CD4-positive, alpha-beta T cell treated with Interferon alpha-2 for 1 hour (primary cell): ENCODE data around the gene SORCS1.

Experiments
- DNase-seq, 2 donors: peaks; one replicate each; pipeline ENCODE4 v3.0.0-alpha.2; 2020 to 2022

Gene SORCS1

DNA sequence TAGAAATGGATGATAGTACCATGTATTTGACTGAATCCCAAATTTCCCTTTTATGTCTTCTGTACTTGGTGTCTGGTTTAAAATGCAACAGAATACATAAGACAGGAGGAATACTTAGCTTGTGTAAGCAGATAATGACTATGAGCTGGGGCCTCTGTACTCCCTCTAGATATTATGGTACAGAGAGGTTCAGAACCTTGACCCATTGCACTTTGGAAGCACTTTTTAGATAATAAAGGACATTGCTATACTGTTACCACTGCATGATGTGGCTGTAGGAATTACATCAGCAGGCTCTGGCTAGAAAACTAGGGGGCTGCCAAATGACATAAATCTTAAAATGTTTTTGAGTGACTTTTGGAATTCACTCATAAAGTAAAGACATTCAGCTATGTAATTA is 526.6 kb downstream of the SORCS1 start:
- no peak for DNase-seq

DNA sequence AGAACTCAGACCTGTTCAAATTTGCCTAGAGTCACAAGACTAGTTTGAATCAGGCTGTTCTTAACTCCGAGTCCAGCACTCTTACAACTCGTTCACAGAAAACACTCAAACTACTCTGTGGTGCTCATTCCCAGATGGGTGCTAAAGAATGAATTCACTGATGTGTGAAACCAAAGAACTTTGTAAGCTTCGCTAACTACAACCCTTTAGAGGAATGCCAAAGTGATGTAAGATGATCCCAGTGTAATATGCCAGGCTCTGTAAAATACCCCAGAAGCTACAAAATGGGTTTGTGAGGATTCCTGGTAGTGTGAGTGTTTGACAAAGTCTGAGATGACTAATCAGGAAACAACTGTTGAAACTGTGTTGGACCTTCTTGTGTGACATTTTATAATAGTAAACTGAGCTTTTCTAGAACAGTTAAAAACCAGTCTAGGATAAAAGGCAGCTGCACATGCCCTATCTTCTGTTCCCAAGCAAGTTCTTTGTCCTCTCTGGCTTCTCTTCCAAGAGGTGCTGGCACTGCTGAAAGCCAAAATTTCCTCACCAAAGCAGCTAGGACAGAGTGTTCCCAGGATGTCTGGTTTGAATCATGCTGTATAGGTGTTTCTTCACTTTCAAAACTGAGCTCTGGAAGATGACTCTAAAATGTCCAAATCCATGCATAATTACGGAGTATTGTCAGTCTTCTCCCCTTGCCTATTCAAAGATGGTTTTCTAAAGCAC is 527.6 kb downstream of the SORCS1 start:
- DNase-seq: no peak

DNA sequence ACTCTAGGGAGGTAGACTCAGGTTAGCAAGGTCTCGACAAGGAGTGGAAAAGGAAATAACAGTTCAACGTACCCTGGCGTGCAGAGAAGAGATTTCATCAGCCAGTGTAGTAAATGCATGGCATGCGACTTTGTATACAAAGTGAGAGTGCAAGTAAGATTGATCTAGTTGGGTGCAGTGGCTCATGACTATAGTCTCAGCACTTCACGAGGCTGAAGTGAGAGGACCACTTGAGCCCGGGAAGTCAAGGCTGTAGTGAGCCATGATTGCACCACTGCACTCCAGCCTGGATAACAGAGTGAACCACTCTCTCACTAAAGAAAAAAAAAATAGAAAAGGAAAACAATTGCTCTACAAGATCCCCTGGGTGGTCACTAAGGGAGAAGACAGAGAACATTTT is 528.6 kb downstream of the SORCS1 start:
- no peak for DNase-seq

DNA sequence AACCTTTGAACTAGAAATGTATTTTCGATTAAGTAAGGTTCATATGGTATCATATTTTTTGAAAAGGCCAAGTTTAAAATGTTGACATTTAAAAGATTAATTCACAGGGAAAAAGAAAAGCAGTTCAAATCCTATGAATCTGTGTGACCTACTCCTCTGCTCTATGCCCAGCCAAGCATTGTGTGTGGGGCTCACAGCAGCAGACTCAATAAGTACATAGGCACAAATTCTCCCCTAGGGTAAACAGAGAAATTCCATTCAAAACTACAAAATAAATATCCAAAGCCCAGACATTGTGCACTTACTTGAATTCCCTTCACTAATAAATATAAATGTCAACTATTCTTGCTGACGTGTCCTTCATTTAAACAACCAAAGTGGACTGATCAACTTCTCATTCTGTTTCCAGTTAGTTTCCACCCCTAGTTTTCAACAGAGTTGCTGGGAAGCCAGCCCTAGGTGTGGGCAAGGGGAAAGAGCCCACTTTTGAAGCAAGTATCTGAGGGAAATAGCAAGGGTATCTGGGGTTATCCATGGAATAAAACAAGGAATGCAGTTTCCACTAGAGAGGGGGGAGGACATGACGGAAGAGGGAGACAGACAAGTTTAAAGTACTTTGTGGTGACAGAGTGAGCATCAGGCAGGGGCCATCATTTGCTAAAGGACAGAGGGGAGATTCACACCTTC is 533.3 kb downstream of the SORCS1 start:
- no peak for DNase-seq

DNA sequence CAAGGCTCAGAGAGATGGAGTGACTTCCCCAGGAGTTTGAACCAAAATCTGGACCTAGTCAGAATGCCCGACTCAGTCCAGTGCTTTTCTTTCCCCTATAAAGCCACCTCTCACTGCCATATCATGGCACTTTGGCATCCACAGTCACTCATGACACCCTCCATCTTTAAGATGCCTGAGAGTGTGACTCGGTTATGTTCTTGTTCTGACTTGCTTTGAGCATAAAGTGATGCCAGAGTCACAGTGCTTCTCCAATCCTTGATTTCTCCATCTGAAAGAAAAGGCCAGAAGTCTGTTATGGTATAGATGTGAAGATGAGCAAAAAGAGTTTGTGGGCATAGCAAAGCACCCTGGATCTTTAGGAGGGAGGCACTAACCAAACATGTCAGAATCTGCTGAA is 538.1 kb downstream of the SORCS1 start:
- DNase-seq: no peak

DNA sequence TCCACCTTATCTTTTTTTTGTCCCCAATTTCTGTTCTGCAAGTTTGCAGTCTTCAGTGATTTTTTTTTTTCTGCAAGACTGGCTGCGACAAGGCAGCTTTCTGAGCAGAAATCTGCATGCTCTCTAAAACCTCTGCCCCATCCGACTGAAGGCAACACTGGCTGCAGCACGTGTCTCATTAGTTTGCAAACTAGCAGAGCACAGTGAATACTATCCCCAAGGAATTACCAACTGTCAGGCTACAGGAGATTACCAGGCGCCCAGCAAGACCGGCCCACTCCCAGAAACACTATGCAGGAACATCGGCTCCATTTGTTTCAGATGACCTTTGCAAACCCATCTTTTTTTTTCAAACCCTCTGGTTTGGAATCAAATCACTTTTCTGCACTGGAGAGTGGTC is 538.8 kb downstream of the SORCS1 start:
- DNase-seq: no peak

DNA sequence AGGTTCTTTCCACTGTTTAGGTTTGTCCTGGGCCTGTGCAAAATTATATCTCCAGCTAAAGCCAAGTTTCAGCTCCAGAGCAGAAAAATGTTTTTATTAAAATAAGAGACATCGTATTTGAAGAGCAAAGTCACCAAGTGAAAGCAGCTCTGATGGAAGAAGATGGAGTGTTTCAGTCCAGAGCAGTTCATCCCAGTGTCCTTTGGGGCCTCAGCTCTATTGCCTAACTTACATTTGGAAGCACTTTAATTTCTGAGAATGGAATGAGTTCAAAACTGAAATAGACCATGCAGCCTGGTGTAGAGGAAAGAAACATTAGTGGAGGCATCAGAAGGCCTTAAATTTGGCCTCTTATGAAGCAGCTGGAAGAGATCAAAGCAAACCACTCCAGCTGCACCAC is 545.2 kb downstream of the SORCS1 start:
- DNase-seq: no peak

DNA sequence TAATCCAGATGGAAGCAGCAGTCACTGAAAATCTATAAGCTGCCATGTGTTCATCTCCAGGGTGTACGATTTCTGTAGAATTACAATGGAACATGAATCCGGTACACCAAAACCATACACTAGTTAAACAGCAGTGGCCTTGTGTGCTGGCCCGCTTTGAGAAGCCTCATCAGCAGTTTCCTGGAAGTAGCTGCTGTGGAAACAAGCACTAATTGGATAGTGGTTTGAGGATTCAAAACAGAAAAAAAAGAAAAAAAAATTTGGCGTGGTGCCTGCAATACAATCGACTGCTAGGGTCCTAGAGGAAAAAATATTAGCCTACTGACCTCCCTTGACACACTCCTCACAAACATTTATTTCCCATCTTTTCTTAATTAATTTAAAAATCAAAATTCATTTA is 545.9 kb downstream of the SORCS1 start:
- no peak for DNase-seq

DNA sequence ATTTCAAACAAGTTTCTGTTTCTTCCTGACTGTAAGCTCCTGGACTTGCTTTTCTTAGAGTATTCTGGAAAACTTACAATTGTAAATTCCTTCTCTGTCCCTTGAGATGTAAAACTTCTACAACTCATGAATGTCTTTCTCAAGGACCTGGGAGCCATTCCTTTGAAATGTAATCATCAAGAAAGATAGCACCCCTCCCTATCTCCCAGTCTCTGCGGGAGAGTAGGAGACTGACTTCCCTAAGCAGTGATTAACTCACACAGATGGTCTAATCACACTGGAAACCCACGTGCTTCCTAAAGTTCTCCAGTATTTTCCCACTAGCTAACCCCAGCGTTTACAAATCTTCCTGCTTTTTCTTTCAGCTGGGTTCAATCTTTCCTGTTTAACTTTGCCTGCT is 549.4 kb downstream of the SORCS1 start:
- no peak for DNase-seq

DNA sequence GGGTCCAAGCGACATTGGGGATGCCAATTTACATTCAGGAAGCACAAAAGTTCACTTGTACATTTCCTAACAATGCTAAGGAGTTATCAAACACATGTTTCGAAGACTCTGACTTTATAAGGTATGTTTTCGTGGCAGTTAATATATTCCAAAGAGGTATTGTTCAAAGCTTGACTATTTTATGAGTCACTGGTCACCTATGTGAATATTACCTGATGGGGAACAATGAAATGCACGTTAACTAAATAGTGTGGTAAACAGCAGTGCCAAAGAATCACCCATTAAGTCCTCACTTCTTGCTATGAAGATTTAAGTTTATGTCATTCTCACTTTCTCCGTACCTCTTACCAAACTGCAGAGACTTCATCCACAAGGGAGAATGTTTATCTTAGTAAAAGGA is 550.2 kb downstream of the SORCS1 start:
- no peak for DNase-seq

DNA sequence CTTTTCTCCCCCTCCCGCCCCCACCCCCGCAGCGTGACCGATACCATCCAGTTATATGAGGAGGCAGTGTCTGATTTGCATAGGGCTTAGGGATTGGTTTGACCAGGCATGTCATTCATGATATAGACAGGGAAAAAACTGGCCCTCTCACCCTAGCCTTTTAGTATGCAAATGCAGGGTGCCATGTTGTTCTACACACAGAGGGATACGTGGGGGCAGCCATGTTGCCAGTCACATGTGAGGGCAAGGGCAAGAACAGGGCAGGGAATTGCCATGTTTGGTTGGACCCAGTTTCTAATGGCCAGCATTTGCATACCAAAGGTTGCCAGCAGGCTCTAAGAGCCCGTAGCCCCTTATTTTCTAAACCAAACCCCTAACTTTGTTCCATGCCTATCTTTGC is 552.1 kb downstream of the SORCS1 start:
- no peak for DNase-seq

DNA sequence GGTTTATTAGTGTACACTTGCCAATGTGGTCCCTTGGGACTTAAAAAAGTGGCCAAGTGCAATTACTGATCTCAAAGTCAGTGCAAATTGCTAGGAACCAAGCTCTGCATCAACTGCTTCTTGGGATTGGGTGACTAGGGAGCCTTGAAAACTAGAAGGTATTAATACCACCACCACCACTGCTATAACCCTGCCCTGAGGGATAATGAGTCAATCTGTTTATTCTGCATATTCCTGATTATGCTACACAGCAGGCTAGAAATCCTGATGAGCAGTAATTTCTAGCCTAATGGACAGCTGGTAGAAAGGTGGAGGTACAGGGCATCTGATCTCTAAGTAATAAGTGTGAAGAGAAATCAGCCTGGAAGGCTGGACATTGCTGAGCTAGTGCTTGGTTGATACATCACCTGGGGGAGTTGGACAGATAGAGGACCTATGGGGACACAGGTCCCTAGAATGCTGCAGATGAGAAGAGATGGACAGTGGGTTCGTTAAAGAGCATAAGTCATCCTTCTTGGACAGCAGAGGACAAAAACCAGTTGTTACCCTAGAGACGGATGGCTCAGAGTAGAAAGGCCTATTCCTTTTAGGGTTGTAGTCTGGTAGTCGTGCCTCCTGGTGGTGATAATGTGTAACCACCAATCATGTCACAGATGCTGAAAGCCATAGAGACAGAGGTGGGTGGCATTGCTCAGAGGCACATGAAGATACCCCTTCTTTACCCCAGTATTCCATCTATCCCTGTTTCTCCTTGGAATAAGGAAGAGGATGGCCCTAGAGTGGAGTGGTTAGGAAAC is 554.8 kb downstream of the SORCS1 start:
- no peak for DNase-seq

DNA sequence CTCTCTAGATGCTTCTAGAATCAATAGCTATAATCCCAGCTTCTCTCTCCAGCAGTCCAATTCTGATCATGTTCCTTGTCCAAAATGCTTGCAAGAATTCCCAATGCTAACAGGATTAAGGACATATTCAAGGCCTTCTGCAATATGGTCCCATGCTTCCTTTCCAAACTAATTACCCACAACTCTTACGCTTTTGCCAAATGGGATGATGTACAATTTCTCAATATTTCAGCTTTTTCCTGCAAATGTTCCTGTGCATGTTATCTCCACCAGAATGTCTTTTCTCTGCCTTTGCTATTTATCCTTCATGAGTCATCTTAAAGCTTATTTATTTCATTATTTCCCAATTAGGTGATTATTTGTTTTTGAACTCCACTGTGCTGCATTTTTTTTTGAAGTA is 556.4 kb downstream of the SORCS1 start:
- no peak for DNase-seq

DNA sequence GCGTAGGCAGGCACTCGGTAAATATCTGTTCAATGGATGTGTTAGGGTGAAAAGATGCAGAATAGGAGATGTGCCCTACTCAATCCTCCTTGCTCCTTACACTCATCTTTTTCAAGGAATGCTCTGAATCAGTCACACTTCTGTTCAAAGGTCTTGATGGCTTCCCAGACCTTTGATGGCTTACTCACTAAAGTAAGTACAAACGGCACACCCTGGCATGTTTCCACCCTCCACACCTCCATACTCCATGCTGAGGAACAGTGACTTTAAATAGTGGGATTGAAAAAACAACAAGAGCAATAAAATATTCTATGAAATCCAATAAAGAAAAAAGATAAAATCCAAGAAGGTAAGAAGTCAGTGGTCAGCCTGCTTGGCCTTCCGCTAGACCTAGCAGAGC is 569.2 kb downstream of the SORCS1 start:
- DNase-seq: no peak

DNA sequence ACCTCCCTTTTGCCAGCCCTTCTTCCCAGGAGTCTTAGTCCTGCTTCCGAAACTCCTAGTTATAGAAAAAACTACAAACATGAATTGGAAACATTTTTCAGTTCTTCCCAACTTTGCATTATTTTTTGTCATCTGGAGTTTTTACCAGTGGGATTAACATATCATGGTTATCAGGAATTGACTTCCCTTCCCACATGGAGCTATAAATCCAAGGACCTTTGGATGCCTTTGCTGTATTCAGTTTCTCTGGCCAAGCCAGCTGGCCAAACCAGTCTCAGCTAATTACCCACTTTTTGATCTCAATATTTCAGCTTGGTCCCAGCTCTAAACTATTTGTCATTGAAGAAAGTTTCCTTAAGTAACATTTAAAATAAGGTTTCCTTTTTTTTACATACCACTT is 570.6 kb downstream of the SORCS1 start:
- DNase-seq: no peak

DNA sequence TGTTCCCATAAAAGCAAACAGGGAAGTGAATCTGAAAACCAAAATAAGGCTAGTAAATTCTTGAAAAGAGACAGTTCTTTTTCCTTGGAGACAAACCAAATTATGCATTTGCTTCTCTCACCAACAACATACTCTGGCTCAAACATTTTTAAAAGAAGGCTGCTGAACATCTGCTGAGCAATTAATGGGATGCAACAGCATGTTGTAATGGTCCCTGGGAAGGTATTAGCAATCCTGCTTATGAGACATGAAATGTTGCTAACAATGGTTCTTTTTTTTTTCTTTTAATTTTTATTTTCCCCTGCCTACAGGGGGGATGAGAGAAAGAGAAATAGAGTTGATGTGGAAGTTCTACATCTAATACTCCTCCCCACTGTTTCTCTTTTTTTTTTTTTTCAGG is 572.1 kb downstream of the SORCS1 start:
- DNase-seq: no peak

DNA sequence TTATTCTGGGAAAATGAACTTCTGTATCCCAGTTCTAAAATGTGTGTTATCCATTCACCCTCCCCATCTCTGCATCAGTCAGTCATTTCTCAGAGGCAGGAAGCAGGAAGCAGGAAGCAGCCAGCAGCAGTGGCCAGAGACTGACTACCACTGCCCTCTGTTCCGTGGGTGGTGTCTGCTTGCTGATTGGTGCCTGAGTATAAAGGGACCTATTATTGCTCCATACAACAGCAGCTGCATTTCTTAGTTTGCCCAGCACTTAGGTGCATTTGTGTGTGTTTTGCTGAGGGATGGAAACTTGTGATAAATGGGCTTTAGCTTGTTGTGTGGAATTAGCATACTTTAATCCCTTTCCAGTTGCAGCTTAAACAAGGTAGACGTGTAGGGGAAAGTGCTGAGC is 582.2 kb downstream of the SORCS1 start:
- no peak for DNase-seq

DNA sequence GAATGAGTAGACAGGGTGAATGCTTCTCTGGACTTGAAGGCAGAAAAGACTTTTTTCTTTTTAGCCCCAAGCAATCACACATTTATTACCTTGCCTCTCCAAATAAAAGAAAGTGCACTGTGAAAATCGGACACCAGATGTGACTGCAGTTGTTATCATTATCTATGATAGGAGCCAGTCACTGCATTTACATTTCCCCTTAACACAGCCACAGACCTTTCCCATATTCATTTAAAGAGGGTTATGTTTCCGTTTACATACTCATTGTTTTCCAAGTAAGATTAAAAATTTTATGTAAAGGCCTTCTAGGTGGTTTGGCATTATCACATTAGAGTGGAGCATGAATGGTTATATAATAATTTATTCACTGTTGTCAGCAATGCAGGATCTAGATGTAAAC is 586.8 kb downstream of the SORCS1 start:
- DNase-seq: no peak

DNA sequence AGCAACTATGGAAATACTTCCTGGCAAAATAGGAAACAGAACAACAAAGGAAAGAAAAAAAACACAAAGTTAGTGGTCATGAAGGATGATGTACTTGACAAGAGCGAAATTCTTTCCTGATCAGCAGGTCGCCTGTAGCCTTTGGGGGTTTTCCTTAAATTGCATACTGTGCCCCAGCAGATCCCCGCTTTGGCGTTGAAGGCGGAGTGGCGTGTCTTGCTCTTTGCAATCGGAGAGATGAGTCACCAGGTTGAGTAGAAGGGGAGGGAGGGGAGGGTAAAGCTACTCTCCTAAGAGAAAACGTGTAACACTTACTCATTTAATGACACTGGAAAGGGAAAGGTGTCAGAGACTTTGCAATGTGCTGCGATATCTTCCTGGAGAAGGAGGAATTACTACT is 587.2 kb downstream of the SORCS1 start:
- DNase-seq: no peak

DNA sequence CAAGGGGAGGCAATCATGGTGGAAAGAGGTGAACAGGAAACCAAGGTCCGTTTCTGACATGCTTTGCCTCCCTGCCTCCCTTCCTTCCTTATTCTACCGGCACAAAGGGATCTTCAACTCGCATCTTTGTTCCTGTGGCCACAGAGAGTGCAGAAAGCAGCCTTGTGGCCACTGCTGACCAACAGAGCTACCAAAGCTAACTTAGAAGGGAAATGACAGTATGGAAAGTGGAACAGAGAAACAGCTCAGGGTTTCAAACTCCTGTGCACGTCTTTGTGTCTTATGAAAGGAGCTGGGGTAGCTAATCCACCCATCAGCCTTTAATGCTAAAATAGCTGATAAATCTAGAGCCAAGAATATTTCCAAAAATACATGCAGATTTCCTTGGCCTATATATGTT is 588.0 kb downstream of the SORCS1 start:
- DNase-seq: no peak

DNA sequence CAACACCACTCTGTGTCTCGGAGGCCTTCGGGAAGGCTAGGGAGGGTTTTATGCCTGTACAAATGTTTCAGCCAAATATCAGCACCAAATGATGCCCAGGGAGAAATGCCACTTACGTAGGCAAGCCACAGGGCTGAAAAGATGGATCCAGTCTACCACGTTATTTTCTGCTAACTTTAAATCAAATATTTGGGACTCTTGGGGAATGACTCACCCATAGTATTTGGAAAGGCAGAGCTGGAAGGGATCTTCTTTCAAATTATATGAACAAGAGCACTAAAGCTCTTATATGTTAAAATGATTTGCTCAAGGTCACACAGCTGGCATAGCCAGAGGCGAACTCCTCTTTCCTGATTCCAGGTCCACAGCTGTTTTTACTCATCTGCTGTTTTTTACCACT is 591.4 kb downstream of the SORCS1 start:
- no peak for DNase-seq

DNA sequence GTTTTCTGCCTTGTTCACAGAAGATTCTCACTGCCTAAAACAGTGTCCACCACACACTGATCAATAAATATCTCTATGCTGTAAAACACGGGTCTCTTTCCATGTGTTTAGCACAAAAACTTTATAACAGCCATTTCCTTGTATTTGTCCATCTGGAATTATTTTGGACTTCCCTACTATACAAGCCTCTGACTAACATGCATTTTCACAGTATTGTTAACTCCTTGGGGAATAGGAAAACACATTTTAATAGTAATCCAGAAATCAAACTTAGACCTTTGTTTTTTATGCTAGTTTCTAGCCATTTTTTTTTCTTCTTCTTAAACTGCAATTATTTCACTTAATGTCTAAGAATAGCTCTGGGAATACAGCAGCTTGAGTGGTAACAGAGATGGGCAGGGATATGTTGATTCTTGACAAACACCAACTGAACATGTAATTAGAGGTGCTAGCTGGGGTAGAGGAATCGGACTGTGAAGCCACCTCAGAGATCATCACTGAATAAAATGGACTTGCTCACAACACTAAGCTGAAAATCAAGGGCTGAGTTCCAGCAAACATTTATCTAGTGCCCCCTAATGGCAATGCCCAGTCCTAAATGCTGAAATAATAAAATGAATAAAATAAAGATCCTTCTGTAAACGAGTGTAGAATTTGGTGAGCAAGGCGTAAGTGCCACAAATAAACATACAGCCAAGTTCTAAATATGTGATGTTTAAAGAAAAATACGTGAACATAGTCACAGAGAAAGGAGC is 593.1 kb downstream of the SORCS1 start:
- no peak for DNase-seq

DNA sequence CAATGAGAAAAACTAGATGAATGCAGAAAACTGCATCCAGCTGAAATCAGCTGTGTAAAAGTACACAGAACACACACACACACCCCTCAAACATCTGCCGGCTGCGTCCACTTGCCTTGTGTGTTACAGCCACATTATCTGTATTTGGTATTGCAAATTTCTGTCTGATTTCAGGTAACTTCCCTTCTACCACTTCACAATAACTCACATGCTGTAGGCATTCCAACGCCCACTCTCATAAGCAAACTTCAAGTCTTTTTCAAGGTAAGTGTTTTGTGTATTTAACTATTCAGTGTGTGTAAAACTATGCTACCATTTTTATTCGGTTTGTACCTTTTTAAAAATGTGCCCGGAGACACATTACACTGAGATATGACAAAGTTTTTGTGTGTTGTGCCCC is 594.2 kb downstream of the SORCS1 start:
- no peak for DNase-seq
